KMS-11 (cell line): Measurements from ENCODE around the gene RSRC2.

Experiments
- H2AFZ ChIP-seq: fragments of 200-600 bp; sonication (generic); 2 replicates; pipeline ENCODE4 v1.6.1; 2016; ENCODE audit warnings: antibody characterized with exemption, mixed run types, low read depth
- H3K27ac ChIP-seq: fragments of 200-600 bp; sonication (generic); 2 replicates; pipeline ENCODE4 v1.6.1; 2016; ENCODE audit warnings: mild to moderate bottlenecking, mixed run types
- H3K27me3 ChIP-seq: fragments of 200-600 bp; sonication (generic); 2 replicates; pipeline ENCODE4 v1.6.1; 2017; ENCODE audit warnings: mild to moderate bottlenecking, low read depth, mixed run types, moderate library complexity; ENCODE audit not compliant: insufficient read depth
- H3K36me3 ChIP-seq: fragments of 200-600 bp; sonication (generic); 2 replicates; pipeline ENCODE4 v1.6.1; 2017; ENCODE audit warnings: mild to moderate bottlenecking, mixed run types; ENCODE audit not compliant: insufficient read depth
- H3K4me1 ChIP-seq: fragments of 200-600 bp; sonication (generic); 2 replicates; pipeline ENCODE4 v1.6.1; 2016; ENCODE audit warnings: mild to moderate bottlenecking, low read depth, mixed run types; ENCODE audit not compliant: poor library complexity, severe bottlenecking
- H3K4me2 ChIP-seq: fragments of 200-600 bp; sonication (generic); 2 replicates; pipeline ENCODE4 v1.7.0; 2016; ENCODE audit warnings: mild to moderate bottlenecking, mixed run types
- H3K4me3 ChIP-seq: fragments of 200-600 bp; sonication (generic); IDR thresholded peaks from 2 replicates; pipeline ENCODE4 v1.6.1; 2017; ENCODE audit warnings: low read depth, low read length, mixed read lengths; ENCODE audit not compliant: insufficient read depth
- H3K79me2 ChIP-seq: fragments of 200-600 bp; sonication (generic); 2 replicates; pipeline ENCODE4 v1.6.1; 2016; ENCODE audit warnings: low read depth, mixed run types; ENCODE audit not compliant: insufficient read depth
- H3K9ac ChIP-seq: fragments of 200-600 bp; sonication (generic); 2 replicates; pipeline ENCODE4 v1.6.1; 2016; ENCODE audit warnings: mild to moderate bottlenecking, mixed run types
- H4K20me1 ChIP-seq: fragments of 200-600 bp; sonication (generic); 2 replicates; pipeline ENCODE4 v1.6.1; 2016; ENCODE audit warnings: mild to moderate bottlenecking, mixed run types; ENCODE audit not compliant: insufficient read depth
- CTCF ChIP-seq: fragments of 200-600 bp; sonication (generic); conservative IDR thresholded peaks from 2 replicates; pipeline ENCODE4 v1.6.1; 2017; ENCODE audit warnings: low read depth, mild to moderate bottlenecking, antibody characterized with exemption, low read length, moderate library complexity, mixed read lengths

The RSRC2 gene

GRCh38 chr12:122523846-122524718 lies 2.7 kb downstream of the RSRC2 start:
- Histone ChIP-seq H3K79me2 (peaks cover 87% of the 10 kb centered on the region), H3K9ac (no peak overlapping the region), H2AFZ (no peak overlapping the region), H3K27ac (peak overlapping the region; percentile 15; the same call in 1 of the 2 replicates), H3K4me3 (no peak overlapping the region), H3K27me3 (no peaks in the 10 kb centered on the region), H4K20me1 (0 out of 2 replicates have a peak, but pooled peaks cover 8% of the 10 kb centered on the region), H3K36me3 (peaks cover 20% of the 10 kb centered on the region; the same call in 1 of the 2 replicates), H3K4me2 (peak overlapping the region; percentile 67; the same call in 1 of the 2 replicates), H3K4me1 (peaks cover 41% of the 10 kb centered on the region)
- no peak for TF ChIP-seq CTCF

DNA sequence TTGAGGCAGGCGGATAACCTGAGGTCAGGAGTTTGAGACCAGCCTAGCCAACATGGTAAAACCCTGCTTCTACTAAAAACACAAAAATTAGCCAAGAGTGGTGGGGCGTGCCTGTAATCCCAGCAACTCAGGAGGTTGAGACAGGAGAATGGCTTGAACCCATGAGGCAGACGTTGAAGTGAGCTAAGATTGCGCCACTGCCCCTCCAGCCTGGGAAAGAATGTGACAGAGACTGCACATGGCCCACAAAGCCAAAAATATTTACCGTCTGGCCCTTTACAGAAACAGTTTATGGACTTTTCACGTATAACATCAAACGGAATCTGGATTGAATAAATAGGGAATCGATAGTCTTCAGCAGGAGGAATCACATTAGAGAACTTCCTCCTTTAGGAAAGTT lies 3.5 kb downstream of the RSRC2 start:
- H3K36me3 ChIP-seq: peaks cover 27% of the 10 kb centered on the region; the same call in 1 of the 2 replicates
- peaks cover 37% of the 10 kb centered on the region for H3K4me1 ChIP-seq
- H3K79me2 ChIP-seq: peaks cover 85% of the 10 kb centered on the region
- no peak overlapping the region for H3K27ac ChIP-seq
- H3K4me2 ChIP-seq: 0 out of 2 replicates have a peak overlapping the region, but pooled peaks have one; percentile 10
- H3K9ac ChIP-seq: no peak overlapping the region
- TF ChIP-seq CTCF: no peak
- H2AFZ ChIP-seq: no peak overlapping the region
- H3K4me3 ChIP-seq: no peak overlapping the region
- H3K27me3 ChIP-seq: no peaks in the 10 kb centered on the region
- 0 out of 2 replicates have a peak, but pooled peaks cover 8% of the 10 kb centered on the region for H4K20me1 ChIP-seq

DNA sequence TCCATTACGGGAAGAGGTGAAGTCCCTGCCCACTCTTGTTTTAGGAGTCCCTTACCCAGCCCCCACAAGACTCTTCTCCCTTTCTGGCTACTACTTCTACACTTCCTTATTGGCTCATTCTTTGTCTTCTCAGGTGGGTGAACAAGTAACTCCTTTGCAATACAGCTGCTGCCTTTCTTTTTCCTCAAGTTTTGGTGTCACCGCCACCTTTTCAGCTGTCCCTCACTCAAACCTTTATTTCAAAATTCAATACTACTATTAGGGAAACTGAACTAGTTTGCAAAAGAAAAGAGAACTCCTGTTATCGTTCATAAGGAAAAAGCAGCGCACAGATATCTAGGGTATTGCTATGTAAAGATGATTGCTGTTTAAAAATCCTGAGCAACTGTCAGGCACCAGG lies 6.1 kb downstream of the RSRC2 start:
- Histone ChIP-seq H3K4me1 (peaks cover 32% of the 10 kb centered on the region), H3K27me3 (no peaks in the 10 kb centered on the region), H2AFZ (no peak overlapping the region), H3K79me2 (peaks cover 72% of the 10 kb centered on the region), H3K4me2 (no peak overlapping the region), H3K27ac (no peak overlapping the region), H4K20me1 (0 out of 2 replicates have a peak, but pooled peaks cover 8% of the 10 kb centered on the region), H3K9ac (no peak overlapping the region), H3K4me3 (no peak overlapping the region), H3K36me3 (peaks cover 38% of the 10 kb centered on the region; the same call in 1 of the 2 replicates)
- no peak for TF ChIP-seq CTCF

- Histone ChIP-seq H3K27me3 (no peaks in the 10 kb centered on the region), H3K4me3 (no peak overlapping the region), H3K9ac (no peak overlapping the region), H2AFZ (no peak overlapping the region), H3K4me2 (no peak overlapping the region), H3K4me1 (peaks cover 27% of the 10 kb centered on the region), H4K20me1 (0 out of 2 replicates have a peak, but pooled peaks cover 8% of the 10 kb centered on the region), H3K36me3 (peaks cover 38% of the 10 kb centered on the region; the same call in 1 of the 2 replicates), H3K27ac (no peak overlapping the region), H3K79me2 (peaks cover 71% of the 10 kb centered on the region)
- TF ChIP-seq CTCF: no peak
These were observed 7.3 kb downstream of the RSRC2 start for GRCh38 chr12:122519418-122519817.
